Umbilical cord (tissue), 2 donors: Measurements from ENCODE around the gene DENND1C. TPM values are rescaled to one million over a fixed set of nuclear protein-coding genes. Genes with fewer than 3 reads are reported as not detected.
"Not testable (repeated sequence)": the region's sequence is repeated elsewhere in the genome, so short reads cannot be mapped to it uniquely, and the experiment has no call there.

Source experiments
- DNase-seq: peaks from one replicate; pipeline ENCODE4 v3.0.0-alpha.2; 2015; ENCODE audit warnings: low spot score
- total RNA-seq: library from RNA; depleted of rRNA; stranded (reverse); fragments of >200 nt; gene quantifications from one replicate; pipeline ENCODE4 v1.2.3, GENCODE V29; 2014; ENCODE audit warnings: low replicate concordance; ENCODE audit not compliant: insufficient read depth

Gene DENND1C
- total RNA-seq, 1 donor from 2014 or later = not detected

DNA sequence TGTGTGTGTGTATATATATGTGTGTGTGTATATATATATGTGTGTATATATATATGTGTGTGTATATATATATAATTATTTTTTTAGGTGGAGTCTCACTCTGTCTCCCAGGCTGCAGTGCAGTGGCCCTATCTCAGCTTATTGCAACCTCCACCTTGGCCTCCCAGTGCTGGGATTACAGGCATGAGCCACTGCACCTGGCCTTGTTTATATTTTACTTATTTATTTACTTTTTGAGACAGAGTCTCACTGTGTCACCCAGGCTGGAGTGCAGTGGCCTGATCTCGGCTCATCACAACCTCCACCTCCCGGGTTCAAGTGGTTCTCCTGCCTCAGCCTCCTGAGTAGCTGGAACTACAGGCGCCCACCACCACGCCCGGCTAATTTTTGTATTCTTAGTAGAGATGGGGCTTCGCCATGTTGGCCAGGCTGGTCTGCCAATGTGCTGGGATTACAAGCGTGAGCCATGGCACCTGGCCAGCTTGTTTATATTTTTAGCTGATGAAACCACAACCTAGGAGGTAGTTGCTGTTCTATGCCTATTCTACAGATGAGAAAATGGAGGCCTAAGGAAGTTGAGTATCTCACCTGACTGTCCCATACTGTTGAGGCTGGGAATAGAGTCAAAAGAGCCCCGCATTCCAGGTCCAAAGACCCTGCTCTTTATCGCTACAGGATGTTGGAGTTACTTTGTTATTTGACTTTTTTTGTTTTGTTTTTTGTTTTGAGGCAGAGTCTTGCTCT, 26.6 kb upstream of the DENND1C start:
- DNase-seq = not testable (repeated sequence)

DNA sequence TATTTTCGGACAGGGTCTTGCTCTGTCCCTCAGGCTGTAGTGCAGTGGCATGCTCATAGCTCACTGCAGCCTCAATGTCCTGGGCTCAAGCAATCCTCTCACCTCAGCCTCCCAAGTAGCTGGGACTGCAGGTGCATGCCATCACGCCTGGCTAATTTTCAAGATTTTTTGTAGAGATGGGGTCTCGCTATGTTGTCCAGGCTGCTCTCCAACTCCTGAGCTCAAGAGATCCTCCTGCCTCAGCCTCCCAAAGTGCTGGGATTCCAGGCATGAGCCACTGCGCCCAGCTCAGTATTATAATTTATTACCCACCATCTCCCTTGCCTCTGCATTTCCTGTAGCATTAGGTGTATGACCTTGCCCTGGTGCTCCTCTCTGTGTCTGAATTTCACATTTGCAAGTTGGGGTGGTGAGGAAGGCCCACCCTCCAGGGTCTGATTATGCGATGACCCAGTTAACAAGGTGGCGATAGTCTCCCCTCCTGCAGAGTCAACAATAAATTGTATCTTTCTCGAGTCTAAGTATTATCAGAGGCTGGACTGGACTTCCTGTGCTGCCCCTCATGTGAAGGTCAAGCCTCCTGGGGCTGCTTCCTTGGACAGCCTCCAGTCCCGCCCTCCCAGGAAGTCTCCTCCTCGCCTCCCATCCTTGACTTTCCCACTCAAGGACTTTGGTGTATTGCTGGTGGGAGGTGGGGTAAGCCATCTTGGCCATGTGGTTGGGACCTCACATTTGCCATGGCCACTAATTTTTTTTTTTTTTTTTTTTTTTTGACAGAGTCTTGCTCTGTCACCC, 22.0 kb upstream of the DENND1C start:
- DNase-seq = no peak

DNA sequence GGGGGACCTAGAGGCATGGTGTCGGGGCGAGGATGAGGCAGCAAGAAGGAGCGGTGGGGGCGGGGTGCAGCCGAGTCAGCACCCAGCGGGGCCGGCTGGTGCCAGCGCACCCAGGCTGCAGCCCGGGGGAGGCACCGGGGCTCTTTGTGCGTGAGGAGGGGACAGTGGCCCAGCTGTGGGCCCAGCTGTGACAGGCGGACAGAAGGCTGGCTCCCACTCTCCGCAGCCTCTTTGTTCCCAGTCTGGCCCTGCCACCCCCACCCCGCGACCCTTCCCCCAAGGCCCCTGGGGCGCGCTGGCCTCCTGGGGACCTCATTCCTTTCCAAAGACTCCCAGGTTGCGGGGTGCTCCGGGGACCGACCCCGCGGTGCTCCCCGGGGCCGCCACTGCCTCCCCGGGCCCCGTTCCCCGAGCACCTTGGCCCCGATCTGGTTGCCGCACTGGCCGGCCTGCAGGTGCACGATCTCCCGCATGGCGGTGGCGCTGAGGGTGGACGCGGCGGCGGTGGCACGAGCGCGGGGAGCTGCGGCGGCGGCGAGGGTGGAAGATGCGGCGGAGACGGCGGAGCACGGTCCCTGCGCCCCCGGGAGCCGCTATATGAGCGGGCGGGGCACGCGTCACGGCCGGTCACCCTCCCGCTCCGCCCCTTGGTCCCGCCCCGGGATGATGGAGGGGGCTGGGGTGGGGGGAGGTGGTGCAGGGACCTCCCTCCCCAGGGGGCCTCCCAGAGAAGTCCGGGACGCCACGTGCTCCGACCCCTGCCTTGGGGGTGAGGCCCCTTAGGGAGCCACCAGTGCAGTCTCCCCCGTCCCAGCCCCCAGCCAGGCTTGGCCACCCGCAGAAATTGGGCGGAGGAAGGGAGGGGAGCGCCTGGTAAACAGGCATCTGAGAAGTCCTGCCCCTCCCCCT, 20.4 kb upstream of the DENND1C start, which contains the start of gene TUBB4A:
TSS of gene TUBB4A (minus strand) at position 570 of the 909 bp plus-strand sequence. CDS start at position 473, 97 bp downstream.
- no peak for DNase-seq

DNA sequence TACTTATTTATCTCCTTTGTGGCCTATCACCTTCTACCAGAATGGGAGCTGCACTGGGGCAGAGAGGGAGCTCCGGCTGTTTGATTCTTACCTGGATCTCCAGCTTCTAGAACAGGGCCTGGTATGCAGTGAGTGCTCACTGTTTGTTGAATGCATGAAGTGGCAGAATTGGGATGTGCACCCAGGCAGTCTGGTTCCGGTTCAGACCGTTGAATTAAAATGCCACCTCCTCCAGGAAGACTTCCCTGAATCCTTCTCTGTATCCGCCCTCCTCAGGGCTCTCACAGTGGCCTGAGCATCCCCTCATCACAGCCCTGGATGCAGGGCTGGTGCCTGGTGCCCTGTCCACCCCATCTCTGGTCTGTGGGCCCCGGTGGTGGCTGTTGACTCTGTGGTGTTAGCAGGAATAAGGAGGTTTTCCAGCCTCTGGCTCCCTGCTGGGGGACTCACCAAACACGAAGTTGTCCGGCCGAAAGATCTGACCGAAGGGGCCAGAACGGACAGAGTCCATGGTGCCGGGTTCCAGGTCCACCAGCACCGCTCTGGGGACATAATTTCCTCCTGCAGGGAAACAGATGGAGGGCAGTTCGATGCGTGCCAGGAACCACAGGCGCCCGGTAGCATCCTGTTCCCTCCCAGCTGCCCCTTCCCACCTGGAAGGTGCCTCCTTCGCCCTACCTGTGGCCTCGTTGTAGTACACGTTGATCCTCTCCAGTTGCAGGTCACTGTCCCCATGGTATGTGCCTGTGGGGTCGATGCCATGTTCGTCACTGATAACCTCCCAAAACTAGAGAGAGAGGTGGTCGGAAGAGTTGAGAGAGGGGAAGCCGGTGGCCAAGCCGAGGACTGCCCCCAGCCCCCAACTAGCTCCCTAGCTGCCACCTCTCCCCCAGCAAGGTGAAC, 19.5 kb upstream of the DENND1C start:
- no peak for DNase-seq

DNA sequence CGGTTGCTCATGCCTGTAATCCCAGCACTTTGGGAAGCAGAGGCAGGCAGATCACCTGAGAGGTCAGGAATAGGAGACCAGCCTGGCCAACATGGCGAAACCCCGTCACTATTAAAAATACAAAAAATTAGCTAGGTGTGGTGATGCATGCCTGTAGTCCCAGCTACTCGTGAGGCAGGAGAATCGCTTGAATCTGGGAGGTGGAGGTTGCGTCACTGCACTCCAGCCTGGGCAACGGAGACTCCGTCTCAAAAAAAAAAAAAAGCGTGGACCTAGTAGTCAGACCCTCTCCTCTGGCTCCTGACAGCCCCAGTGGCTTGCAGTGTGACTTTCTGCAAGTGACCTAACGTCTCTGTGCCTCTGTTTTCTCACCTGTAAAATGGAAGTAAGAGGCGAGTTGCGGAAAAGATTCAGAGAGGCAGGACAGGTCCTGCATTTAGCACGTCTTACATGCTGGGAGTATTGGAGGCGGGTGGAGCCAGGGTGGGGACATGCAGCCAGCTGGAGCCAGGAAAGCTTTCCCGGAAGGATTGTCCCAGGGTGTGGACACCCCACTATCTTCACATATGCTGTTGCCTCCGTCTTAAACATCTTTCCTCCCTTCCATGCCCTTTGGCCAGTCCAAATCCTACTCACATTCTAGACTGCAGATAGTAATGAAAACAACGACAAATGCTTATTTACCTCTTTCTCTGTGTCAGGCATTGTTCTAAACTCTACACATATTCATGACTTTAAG, 17.6 kb upstream of the DENND1C start:
- no peak for DNase-seq

DNA sequence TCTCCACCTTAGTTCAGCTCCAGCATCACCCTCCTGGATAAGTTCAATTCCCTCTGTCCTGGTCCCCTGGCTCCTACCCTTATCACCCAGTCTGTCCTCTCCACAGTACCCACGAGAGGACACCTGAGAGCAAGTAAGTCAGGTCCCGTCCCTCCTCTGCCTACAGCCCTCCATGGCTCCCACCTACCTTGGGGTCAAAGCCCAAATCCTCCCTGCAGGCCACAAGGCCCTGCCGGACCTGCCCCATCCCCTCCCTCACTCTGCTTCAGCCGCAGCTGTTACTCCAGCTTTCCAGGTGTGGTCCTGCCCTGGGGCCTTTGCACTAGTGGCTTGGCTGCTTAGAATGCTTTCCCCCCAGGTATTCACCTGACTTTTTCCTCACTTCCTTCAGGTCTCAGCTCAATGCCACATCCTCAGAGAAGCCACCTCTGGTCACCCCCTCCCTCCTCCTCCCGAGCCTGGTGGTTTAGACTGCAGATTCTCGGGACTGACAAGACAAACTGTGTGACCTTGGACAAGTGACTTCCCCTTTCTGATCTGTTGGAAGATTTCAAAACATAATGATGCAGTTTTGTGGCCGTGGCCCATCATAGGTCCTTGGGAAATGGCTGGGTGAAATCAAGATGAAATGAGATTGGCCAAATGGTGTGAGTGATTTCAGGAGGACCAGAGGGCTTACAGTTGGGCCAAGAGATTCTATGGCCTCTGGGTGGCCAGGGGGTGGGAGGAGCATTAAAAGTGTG, 16.9 kb upstream of the DENND1C start:
- DNase-seq = no peak

DNA sequence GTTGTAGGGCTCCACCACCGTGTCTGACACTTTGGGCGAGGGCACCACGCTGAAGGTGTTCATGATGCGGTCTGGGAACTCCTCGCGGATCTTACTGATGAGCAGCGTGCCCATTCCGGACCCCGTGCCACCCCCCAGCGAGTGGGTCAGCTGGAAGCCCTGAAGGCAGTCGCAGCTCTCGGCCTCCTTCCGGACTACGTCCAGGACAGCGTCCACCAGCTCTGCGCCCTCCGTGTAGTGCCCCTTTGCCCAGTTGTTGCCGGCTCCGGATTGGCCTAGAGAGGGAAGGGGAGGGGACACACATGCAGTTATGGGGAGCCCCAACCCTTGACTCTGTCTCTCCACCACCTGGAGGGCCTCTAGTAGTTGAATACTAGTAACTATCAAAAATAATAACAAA, 14.4 kb upstream of the DENND1C start:
- no peak for DNase-seq

DNA sequence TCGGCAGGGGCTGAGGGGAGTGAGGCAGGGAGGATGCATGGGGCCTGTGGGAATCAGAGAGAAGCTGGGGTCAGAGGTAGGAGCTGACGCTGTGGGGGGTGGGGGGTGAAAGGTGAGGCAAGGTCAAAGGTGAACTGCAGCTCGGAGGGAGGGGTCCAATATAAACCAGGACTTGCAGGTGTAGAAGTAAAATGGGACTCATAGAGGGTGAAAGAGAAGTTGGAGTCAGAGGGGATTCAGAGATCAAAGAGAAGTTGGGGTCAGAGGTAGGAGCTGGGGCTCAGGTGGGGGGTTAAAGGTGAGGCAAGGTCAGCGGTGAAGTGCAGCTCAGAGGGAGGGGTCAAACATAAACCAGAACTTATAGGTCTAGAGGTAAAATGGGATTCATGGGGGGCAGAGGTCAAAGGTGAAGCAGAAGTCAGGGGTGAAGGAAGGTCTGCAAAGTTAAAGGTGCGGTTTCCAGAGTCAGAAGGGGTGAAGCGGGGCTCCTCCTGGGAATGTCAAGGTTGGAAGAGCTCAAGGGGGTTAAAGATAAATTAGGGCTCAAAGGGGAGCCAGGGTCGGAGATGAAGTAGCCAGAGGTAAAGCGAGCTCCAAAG, 12.9 kb upstream of the DENND1C start:
- no peak for DNase-seq

DNA sequence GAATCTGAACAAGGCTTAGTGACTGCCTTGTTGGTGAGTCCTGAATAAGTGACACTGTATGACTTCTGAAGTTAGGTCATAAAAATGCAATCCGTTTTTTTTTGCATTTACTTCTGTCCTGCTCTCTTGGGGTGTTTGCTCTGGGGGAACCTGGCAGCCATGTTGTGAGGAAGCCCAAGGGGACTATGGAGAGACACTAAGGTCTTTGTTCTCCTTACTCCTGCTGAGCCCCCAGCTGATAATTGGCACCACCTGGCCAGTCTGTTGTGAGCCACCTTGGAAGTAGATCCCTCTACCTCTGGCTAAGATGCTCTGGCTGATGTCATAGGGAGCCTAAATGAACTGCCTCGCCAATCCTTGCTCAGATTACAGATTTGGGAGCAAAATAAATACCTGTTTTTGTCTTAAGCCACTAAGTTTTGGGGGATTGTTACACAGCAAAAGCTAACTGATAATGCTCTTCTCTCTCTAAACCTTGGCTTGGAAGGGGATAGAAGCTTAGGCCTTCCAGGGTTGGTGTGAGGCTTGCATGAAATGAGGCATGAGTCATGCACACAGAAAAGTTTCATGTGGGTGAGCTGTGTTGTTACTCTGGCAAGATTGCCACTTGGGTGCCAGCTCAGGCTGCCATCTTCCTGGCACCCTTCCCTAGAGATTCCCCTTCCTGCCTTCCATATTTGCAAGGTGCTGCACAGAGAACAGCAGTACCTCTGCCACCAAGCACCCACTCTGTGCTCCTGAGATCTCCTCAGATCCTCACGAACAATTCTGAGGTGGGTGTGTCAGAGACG, 10.4 kb upstream of the DENND1C start:
- DNase-seq = no peak

DNA sequence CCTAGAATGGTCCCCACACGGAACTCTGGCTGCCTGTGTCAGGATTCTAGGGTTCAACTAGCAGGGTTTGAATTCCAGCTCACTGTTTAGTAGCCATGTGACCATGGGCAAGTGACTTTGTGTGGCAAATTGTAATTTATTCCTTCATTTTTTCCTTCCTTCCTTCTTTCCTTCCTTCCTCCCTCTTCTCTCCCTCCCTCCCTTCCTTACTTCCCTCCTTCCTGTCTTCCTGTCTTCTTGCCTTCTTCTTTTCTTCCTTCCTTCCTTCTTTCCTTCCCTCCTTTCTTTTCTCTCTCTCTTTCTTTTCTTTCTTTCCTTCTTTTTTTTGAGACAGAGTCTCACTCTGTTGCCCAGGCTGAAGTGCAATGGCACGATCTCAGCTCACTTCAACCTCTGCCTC, 8.5 kb upstream of the DENND1C start:
- DNase-seq = no peak

DNA sequence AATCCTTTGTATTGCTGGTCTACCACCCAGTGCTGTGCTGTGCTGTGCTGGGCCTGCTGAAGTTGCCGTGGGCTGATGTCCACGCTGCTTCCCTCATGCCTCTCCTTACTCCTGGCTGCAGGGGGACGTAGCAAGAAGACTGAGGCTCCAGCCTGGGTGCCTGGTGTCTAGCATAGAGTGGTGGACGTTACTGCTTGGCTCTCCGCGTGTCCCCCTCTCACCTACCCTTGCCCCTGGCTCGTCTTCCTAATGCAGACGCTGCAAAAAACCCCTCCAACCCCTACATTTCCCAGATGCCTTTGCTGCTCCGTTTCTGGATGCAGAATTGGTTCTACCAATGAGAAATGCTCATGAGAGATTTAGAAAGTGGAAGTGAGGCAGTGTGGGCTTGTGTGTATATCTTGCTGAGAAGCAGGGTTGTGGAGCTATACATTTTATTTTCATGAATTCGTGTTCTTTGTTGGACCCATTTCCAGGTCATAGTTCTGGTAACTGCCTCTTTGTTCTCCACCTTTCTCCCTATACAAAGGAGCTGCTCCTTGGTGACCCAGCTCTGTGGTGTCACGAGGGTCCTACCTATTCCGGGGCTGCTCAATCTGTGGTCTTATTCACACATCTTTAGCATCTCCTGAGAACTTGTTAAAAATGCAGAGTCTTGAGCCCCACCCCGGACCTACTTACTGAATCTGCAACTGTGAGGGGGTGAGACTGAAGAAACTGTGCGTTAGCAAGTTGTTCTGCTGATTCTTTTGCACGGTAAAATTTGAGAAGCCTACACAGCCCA, 7.9 kb upstream of the DENND1C start:
- no peak for DNase-seq

DNA sequence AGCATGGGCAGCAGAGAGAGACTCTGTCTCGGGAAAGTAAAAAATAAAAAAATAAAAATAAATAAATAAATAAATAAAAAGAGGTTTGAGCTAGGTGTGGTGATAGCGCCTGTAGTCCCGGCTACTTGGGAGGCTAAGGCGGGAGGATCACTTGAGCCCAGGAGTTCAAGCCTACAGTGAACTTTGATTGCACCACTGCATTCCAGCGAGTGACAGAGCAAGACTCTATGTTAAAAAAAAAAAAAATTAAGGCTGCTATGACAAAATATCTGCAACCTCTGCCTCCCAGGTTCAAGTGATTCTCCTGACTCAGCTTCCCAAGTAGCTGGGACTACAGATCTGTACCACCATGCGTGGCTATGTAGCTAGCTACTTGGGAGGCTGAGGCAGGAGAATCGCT, 3.2 kb upstream of the DENND1C start:
- DNase-seq = no peak

DNA sequence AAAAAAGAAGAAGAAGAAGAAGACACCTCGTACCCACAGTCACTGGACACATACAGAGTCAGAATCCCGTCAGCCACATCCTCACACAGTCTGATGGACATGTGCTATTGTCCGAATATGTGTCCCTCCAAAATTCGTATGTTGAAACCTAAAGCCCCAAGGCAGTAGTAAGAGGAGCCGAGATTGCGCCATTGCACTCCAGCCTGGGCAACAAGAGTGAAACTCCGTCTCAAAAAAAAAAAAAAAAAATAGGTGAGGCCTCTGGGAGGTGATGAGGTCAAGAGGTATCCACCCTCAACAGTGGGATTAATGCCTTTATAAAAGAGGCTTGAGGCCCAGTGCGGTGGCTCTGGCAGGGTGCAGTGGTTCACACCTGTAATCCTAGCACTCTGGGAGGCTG, 2.6 kb upstream of the DENND1C start:
- no peak for DNase-seq

DNA sequence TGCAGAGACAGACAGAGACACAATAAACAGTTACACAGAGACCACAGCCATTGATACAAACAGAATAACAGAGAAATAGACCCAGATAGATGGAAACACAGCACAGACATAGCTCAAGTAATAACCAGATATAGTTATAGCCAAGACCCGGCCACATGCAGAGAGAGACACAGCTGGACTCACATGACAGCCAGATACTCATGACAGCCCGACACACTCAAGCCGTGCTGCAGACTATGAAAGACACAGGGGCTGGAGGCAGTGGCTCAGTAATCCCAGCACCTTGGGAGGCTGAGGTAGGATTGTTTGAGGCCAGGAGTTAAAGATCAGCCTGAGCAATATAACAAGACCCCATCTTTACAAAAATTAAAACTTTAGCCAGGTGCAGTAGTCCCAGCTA, 1.6 kb upstream of the DENND1C start:
- no peak for DNase-seq

DNA sequence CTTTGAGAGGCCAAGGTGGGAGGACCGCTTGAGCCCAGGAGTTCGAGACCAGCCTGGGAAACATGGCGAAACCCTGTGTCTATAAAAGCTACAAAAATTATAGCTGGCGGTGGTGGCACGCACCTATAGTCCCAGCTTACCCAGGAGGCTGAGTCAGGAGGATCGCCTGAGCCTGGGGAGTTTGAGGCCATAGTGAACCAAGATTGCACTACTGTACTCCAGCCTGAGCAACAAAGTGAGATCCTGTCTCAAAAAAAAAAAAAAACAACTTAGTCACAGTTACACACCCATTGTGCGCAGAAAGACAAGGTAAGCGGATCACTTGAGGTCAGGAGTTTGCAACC, 728 bp upstream of the DENND1C start:
- no peak for DNase-seq

DNA sequence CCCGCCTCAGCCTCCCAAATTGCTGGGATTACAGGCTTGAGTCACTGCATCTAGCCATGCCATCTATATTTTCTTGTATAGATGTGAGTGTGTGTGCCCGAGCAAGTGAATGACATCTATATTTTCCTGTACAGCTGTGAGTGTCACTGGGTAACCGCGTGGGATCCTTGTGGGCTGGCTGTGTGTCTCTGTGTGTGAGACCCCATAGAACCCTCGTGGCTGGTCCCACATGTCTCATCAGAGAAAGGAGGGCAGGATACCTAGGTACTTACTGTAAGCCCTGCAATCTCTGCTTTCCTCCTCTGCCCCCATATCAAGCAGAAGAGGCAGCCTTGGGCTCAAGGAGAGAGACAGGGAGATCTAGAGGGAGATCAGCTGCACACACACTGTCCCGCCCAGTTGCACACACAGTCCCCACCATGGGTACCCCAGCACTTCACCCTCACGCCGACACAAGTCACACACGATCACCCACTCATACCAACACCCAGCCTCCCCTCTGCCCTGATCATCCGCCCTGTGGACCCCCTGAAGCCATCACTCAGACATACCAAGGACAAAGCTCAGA, 655 bp downstream of the DENND1C start:
- DNase-seq = no peak

DNA sequence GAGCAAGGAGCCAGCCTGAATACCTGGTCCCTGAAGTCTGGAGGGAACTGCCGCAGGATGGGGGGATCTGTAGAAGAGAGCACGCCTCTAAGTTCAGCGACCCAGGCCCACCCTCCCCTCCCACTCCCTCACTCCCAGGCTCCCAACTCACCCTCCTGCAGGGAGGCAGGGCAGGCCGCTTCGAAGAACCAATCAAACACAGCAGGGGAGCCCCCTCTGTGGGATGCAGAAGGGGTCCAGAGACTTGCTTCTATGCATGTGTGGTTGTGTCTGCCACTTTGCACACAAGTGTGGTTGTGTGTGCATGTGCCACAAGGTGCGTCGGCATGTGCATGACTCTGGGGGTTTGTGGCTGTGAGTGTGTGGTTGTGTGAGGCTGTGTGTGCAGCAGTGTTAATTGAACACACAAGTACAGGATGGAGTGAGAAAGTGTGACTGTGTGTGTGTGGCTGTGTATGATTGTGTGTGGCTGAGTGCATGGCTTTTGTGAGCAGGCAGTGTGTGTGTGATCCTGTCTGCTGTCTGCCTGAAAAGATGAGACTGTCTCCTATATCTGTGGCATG, 1.7 kb downstream of the DENND1C start:
- no peak for DNase-seq
